ENCODE data around the gene ITGA5. TPM values are rescaled to one million over a fixed set of nuclear protein-coding genes. Genes with fewer than 3 reads are reported as not detected.

The ITGA5 gene
- total and polyA plus RNA-seq, 2 of the 13 experiments (the other 11 are each of a cell fraction or from before 2014, with no cell fraction given), result 0.20 to 0.40 TPM

DNA sequence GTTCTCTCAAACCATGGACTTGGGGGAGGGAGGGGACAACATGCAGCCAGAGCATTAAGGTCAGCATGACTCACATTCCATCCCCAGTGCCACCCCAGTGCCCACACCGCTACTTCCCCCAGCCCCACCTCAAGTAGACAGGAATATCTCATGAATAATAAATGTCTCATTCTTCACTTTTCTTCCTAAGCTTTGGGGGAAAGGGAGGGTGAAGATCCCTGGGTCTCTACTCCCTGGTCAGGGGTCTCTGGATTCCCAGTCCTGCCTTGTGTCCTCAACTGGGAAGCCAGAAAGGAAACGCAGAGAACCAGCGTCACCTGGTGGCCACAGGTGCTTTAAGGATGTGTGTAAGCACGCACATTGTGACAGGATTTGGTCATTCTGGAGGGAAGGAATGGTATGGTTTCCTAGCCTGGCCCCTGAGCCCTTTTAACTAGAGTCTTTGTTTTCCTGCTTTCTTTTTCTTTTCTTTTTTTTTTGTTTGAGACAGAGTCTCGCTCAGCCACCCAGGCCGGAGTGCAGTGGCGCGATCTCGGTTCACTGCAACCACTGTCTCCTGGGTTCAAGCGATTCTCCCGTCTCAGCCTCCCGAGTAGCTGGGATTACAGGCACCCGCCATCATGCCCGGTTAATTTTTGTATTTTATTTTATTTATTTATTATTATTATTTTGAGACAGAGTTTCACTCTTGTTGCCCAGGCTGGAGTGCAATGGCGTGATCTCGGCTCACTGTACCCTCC, 58.2 kb downstream of the ITGA5 start (continued):
- TF ChIP-seq ATF7-NPFF (CRISPR knock-in tag; IDR thresholded peaks at IDR 0.05; ENCODE audit: low read depth) (no peak), SNAPC2 (CRISPR knock-in tag; IDR thresholded peaks at IDR 0.05) (no peak), GFI1 (CRISPR knock-in tag; IDR thresholded peaks at IDR 0.05; ENCODE audit: borderline replicate concordance) (peak; percentile 51; the same call in 1 of the 2 replicates), ELF4 (CRISPR knock-in tag; IDR thresholded peaks at IDR 0.05; ENCODE audit: borderline replicate concordance) (no peak), SIN3A (IDR thresholded peaks at IDR 0.05; ENCODE audit: borderline replicate concordance, low read depth, low read length) (no peak), ZNF446 (CRISPR knock-in tag; IDR thresholded peaks at IDR 0.05) (no peak), SMAD1 (CRISPR knock-in tag; IDR thresholded peaks at IDR 0.05; ENCODE audit: borderline replicate concordance, low read depth) (no peak), ZNF589 (CRISPR knock-in tag; conservative IDR thresholded peaks at IDR 0.05) (no peak)
- TF ChIP-seq, protein P1, sequence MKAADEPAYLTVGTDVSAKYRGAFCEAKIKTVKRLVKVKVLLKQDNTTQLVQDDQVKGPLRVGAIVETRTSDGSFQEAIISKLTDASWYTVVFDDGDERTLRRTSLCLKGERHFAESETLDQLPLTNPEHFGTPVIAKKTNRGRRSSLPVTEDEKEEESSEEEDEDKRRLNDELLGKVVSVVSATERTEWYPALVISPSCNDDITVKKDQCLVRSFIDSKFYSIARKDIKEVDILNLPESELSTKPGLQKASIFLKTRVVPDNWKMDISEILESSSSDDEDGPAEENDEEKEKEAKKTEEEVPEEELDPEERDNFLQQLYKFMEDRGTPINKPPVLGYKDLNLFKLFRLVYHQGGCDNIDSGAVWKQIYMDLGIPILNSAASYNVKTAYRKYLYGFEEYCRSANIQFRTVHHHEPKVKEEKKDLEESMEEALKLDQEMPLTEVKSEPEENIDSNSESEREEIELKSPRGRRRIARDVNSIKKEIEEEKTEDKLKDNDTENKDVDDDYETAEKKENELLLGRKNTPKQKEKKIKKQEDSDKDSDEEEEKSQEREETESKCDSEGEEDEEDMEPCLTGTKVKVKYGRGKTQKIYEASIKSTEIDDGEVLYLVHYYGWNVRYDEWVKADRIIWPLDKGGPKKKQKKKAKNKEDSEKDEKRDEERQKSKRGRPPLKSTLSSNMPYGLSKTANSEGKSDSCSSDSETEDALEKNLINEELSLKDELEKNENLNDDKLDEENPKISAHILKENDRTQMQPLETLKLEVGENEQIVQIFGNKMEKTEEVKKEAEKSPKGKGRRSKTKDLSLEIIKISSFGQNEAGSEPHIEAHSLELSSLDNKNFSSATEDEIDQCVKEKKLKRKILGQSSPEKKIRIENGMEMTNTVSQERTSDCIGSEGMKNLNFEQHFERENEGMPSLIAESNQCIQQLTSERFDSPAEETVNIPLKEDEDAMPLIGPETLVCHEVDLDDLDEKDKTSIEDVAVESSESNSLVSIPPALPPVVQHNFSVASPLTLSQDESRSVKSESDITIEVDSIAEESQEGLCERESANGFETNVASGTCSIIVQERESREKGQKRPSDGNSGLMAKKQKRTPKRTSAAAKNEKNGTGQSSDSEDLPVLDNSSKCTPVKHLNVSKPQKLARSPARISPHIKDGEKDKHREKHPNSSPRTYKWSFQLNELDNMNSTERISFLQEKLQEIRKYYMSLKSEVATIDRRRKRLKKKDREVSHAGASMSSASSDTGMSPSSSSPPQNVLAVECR (CRISPR knock-in tag; IDR thresholded peaks at IDR 0.05; ENCODE audit: borderline replicate concordance), result no peak; the same call in 1 of the 2 replicates
- TF ChIP-seq, protein P2, sequence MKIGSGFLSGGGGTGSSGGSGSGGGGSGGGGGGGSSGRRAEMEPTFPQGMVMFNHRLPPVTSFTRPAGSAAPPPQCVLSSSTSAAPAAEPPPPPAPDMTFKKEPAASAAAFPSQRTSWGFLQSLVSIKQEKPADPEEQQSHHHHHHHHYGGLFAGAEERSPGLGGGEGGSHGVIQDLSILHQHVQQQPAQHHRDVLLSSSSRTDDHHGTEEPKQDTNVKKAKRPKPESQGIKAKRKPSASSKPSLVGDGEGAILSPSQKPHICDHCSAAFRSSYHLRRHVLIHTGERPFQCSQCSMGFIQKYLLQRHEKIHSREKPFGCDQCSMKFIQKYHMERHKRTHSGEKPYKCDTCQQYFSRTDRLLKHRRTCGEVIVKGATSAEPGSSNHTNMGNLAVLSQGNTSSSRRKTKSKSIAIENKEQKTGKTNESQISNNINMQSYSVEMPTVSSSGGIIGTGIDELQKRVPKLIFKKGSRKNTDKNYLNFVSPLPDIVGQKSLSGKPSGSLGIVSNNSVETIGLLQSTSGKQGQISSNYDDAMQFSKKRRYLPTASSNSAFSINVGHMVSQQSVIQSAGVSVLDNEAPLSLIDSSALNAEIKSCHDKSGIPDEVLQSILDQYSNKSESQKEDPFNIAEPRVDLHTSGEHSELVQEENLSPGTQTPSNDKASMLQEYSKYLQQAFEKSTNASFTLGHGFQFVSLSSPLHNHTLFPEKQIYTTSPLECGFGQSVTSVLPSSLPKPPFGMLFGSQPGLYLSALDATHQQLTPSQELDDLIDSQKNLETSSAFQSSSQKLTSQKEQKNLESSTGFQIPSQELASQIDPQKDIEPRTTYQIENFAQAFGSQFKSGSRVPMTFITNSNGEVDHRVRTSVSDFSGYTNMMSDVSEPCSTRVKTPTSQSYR (CRISPR knock-in tag; IDR thresholded peaks at IDR 0.05; ENCODE audit: borderline replicate concordance), result no peak
- TF ChIP-seq, protein P3, sequence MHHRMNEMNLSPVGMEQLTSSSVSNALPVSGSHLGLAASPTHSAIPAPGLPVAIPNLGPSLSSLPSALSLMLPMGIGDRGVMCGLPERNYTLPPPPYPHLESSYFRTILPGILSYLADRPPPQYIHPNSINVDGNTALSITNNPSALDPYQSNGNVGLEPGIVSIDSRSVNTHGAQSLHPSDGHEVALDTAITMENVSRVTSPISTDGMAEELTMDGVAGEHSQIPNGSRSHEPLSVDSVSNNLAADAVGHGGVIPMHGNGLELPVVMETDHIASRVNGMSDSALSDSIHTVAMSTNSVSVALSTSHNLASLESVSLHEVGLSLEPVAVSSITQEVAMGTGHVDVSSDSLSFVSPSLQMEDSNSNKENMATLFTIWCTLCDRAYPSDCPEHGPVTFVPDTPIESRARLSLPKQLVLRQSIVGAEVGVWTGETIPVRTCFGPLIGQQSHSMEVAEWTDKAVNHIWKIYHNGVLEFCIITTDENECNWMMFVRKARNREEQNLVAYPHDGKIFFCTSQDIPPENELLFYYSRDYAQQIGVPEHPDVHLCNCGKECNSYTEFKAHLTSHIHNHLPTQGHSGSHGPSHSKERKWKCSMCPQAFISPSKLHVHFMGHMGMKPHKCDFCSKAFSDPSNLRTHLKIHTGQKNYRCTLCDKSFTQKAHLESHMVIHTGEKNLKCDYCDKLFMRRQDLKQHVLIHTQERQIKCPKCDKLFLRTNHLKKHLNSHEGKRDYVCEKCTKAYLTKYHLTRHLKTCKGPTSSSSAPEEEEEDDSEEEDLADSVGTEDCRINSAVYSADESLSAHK (CRISPR knock-in tag; IDR thresholded peaks at IDR 0.05; ENCODE audit: borderline replicate concordance), result no peak
- TF ChIP-seq, protein P4, sequence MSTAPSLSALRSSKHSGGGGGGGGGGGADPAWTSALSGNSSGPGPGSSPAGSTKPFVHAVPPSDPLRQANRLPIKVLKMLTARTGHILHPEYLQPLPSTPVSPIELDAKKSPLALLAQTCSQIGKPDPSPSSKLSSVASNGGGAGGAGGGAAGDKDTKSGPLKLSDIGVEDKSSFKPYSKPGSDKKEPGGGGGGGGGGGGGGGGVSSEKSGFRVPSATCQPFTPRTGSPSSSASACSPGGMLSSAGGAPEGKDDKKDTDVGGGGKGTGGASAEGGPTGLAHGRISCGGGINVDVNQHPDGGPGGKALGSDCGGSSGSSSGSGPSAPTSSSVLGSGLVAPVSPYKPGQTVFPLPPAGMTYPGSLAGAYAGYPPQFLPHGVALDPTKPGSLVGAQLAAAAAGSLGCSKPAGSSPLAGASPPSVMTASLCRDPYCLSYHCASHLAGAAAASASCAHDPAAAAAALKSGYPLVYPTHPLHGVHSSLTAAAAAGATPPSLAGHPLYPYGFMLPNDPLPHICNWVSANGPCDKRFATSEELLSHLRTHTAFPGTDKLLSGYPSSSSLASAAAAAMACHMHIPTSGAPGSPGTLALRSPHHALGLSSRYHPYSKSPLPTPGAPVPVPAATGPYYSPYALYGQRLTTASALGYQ (CRISPR knock-in tag; IDR thresholded peaks at IDR 0.05), result no peak
- TF ChIP-seq, protein P5, sequence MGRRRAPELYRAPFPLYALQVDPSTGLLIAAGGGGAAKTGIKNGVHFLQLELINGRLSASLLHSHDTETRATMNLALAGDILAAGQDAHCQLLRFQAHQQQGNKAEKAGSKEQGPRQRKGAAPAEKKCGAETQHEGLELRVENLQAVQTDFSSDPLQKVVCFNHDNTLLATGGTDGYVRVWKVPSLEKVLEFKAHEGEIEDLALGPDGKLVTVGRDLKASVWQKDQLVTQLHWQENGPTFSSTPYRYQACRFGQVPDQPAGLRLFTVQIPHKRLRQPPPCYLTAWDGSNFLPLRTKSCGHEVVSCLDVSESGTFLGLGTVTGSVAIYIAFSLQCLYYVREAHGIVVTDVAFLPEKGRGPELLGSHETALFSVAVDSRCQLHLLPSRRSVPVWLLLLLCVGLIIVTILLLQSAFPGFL (CRISPR knock-in tag; IDR thresholded peaks at IDR 0.05), result no peak
